Thyroid gland (tissue), 4 donors: Measurements from ENCODE around the gene PGLYRP3. TPM values are rescaled to one million over a fixed set of nuclear protein-coding genes. Genes with fewer than 3 reads are reported as not detected.

Experiments used
- DNase-seq, 2 donors: peaks; one replicate each; pipeline ENCODE4 v3.0.0-alpha.2; 2019
- H3K27ac ChIP-seq, 3 donors: fragments of 200-600 bp; sonication (generic); 1 replicate in 2 of 3; 2 replicates in 1 of 3; pipeline ENCODE4 v1.5.1; 2016 to 2019; ENCODE audit warnings: mild to moderate bottlenecking in 1 of 3, moderate library complexity in 1 of 3
- H3K27me3 ChIP-seq: fragments of 200-600 bp; sonication (generic); one replicate; pipeline ENCODE4 v1.5.1; 2019
- H3K36me3 ChIP-seq, 2 donors: fragments of 200-600 bp; sonication (generic); one replicate each; pipeline ENCODE4 v1.5.1; 2016 to 2019
- H3K4me1 ChIP-seq, 2 donors: fragments of 200-600 bp; sonication (generic); one replicate each; pipeline ENCODE4 v1.5.1; 2017 to 2019
- H3K4me3 ChIP-seq, 3 donors: fragments of 200-600 bp; sonication (generic); replicated peaks in 1 of 3; 1 replicate in 2 of 3; 2 replicates in 1 of 3; pipeline ENCODE4 v1.5.1; 2016; ENCODE audit warnings: mild to moderate bottlenecking in 1 of 3
- H3K9me3 ChIP-seq: fragments of 200-600 bp; sonication (generic); one replicate; pipeline ENCODE4 v1.5.1; 2017
- CTCF ChIP-seq, 6 experiments: fragments of 200-600 bp in 3 of 6; fragments of 450-650 bp in 3 of 6; sonication (generic) in 3 of 6; IDR thresholded peaks; one replicate each; pipeline ENCODE4 v1.5.1; 2016 to 2019; ENCODE audit warnings: antibody characterized with exemption in 6 of 6, mild to moderate bottlenecking in 2 of 6, inconsistent platforms in 1 of 6, moderate library complexity in 1 of 6
- POLR2A ChIP-seq, 2 donors: fragments of 450-650 bp; IDR thresholded peaks; one replicate each; pipeline ENCODE4 v1.6.1; 2017; ENCODE audit warnings: antibody characterized with exemption in 2 of 2, mild to moderate bottlenecking in 2 of 2, moderate library complexity in 1 of 2
- WGBS, 2 donors: methylation state at CpG; one replicate each; pipeline ENCODE4 v1.1.5; 2017; 5-methylcytosine and 5-hydroxymethylcytosine counted together
- intact Hi-C: fragments of 100-400 bp; cut with DNase I; formaldehyde crosslinking; loops from one replicate; pipeline ENCODE4 v1.15.1; 2023
- total RNA-seq, 4 donors: library from RNA; depleted of rRNA; stranded (reverse); fragments of >200 nt; gene quantifications; one replicate each; pipeline ENCODE4 v1.2.3, GENCODE V29; 2016

The PGLYRP3 gene
- total RNA-seq, 4 donors from 2014 or later: not detected

DNA sequence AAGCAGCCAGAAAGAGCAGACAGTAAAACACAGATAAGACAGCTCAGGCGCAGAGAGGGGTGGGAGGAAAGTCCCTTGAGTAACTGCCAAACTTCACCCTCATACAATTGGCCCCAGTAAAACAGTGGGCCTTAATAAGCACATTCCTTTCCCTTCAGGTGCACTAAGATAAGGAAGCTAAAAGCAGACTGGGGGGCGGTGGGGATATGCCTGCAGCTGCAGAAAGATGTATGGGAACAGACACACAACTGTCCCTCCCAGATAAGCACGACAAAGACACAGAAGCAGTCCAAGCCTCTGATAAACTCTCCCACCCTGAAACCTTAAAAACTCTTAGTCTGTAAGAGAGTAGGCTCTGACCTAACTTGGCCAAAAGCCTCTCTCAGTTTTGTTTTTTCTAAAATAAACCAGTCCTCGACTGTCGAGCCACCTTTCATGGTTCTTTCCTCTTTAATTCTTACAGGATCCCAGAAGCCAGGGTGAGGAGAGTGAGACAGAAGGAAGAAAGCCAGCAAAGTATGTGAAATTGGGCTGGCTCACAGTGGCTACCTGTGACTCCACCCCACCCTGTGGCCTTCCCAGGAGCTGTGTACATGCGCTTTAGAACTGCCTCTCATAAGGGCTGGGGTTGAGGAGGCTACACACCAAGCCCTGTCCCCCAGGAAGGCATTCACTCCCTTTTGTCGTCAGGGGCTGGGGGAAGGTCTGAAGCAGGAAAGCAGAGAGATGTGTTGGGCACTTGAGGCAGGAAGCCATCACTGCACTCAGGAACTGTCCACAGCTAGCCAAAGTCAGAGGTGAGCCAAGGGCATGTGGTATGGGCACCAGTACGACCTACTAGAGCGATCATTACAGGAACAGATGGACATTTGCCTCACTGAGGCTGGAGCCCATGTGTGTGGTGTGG, 31.3 kb upstream of the PGLYRP3 start:
- no peak overlapping the region for H3K4me3 ChIP-seq
- 49 to 52% methylated on average over 8 to 9 of the region's 9 CpGs for WGBS, 2 donors
- intact Hi-C loops: no loop called here
- no peak for DNase-seq
- H3K36me3 ChIP-seq: no peaks in the 10 kb centered on the region
- H3K27ac ChIP-seq: no peak overlapping the region
- H3K9me3 ChIP-seq: no peaks in the 10 kb centered on the region
- H3K27me3 ChIP-seq: no peaks in the 10 kb centered on the region
- H3K4me1 ChIP-seq: no peaks in the 10 kb centered on the region
- TF ChIP-seq POLR2A (IDR thresholded peaks at IDR 0.05) (no peak), CTCF (IDR thresholded peaks at IDR 0.05) (no peak)

DNA sequence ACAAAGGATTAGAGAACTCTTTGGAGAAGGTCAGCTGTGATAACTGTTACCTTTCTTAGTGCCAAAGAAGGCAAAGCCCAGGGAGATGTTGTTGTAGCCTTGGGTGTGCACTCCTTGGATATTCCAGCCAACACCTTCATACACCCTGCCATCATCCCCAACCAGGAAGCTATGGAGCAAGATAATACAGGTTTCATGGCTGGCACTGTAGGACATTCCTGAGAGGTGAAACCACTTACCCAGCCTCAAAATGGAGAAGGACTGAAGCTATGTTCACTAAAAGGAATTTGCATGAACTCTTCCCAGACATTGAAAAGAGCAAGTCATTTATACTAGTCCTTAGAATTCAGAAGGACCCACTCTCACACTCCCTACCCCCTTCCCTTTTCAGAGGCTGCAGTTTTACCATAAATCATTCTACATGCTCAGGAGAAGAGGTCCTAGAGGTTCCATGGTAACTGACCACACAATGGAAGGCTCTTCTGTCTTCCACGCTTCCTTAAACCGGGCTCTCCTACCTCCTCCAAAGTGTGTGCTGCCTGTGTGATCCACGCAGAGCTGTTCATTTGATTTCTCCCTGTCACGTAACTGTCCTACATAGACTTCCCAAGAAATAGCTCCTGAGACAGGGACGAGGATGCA, 30.4 kb upstream of the PGLYRP3 start:
- intact Hi-C loops: no loop called here
- TF ChIP-seq CTCF (IDR thresholded peaks at IDR 0.05) (no peak), POLR2A (IDR thresholded peaks at IDR 0.05) (no peak)
- no peaks in the 10 kb centered on the region for H3K4me1 ChIP-seq
- DNase-seq: no peak
- H3K36me3 ChIP-seq: no peaks in the 10 kb centered on the region
- 35 to 36% methylated on average over 5 of the region's 5 CpGs for WGBS, 2 donors
- H3K9me3 ChIP-seq: no peaks in the 10 kb centered on the region
- no peaks in the 10 kb centered on the region for H3K27me3 ChIP-seq
- H3K27ac ChIP-seq: no peak overlapping the region
- no peak overlapping the region for H3K4me3 ChIP-seq

DNA sequence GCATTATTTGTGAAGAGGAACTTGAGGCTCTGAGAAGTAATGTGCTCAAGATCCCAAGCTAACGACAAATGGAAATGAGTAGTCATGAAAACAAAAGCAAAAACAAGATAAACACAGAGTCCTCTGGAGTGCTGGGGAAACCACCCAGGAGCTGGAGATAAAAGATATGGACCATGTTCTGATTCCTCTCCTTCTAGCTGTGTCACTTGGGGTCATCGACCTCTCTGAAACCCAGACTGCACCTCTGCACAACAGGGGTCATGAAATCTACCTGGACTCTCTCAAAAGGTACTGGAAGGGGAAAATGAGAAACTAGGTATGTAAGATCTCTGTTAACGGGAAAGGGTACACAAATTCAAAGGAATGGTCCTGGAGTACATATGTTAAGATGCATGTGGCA, 29.4 kb upstream of the PGLYRP3 start:
- H3K27me3 ChIP-seq: no peaks in the 10 kb centered on the region
- TF ChIP-seq POLR2A (IDR thresholded peaks at IDR 0.05) (no peak), CTCF (IDR thresholded peaks at IDR 0.05) (no peak)
- H3K4me3 ChIP-seq: no peak overlapping the region
- WGBS, 2 donors: 73 to 76% methylated on average over 3 of the region's 3 CpGs
- H3K9me3 ChIP-seq: no peaks in the 10 kb centered on the region
- intact Hi-C loops: no loop called here
- H3K36me3 ChIP-seq: no peaks in the 10 kb centered on the region
- DNase-seq: no peak
- no peak overlapping the region for H3K27ac ChIP-seq
- H3K4me1 ChIP-seq: no peaks in the 10 kb centered on the region

DNA sequence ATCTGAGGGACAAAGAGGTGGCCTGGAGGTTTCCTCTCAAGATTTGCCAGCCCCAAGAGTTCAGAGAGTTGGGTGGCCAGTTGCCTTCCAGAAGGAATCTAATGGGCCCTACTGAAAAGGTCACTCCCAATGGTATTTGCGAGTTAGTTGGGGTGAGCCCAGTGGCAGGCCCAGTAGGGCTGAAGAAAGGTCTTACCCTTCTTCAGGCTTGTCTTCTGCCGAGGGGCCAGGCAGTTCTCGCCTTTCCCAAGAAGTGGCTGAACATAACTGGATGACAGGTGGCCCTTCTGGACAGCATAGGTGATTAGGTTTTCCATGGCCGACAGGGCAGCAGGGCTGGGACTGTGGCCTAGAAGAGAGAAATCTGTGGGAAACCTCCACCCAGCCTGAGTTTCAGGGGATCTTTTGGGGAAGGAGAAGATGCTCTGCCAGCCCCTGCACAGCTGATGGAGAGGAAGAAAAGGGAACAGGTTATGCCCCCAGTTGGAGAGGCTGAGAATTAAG, 28.7 kb upstream of the PGLYRP3 start:
- no peaks in the 10 kb centered on the region for H3K4me1 ChIP-seq
- no peak overlapping the region for H3K4me3 ChIP-seq
- no peak for DNase-seq
- intact Hi-C loops: no loop called here
- TF ChIP-seq POLR2A (IDR thresholded peaks at IDR 0.05): no peak
- TF ChIP-seq CTCF (IDR thresholded peaks at IDR 0.05): no peak
- no peaks in the 10 kb centered on the region for H3K27me3 ChIP-seq
- WGBS, 2 donors: 95 to 98% methylated on average over 3 to 4 of the region's 4 CpGs
- H3K9me3 ChIP-seq: no peaks in the 10 kb centered on the region
- H3K27ac ChIP-seq: no peak overlapping the region
- no peaks in the 10 kb centered on the region for H3K36me3 ChIP-seq

- H3K36me3 ChIP-seq: no peaks in the 10 kb centered on the region
- intact Hi-C loops: no loop called here
- no peak for DNase-seq
- H3K4me3 ChIP-seq: no peak overlapping the region
- no peaks in the 10 kb centered on the region for H3K27me3 ChIP-seq
- no peak overlapping the region for H3K27ac ChIP-seq
- 89 to 95% methylated on average over 7 to 10 of the region's 10 CpGs for WGBS, 2 donors
- no peaks in the 10 kb centered on the region for H3K4me1 ChIP-seq
- no peak for TF ChIP-seq CTCF (IDR thresholded peaks at IDR 0.05)
- TF ChIP-seq POLR2A (IDR thresholded peaks at IDR 0.05): no peak
- H3K9me3 ChIP-seq: no peaks in the 10 kb centered on the region
These were observed 27.6 kb upstream of the PGLYRP3 start for GRCh38 chr1:153340356-153340755.
